Fibroblast of skin of right biceps (primary cell): ENCODE results near the gene NPPC.
"Not testable (repeated sequence)": the region's sequence is repeated elsewhere in the genome, so short reads cannot be mapped to it uniquely, and the experiment has no call there.

Source experiments
- DNase-seq: peaks from one replicate; pipeline ENCODE4 v3.0.0-alpha.2; 2013

NPPC gene, protein sequence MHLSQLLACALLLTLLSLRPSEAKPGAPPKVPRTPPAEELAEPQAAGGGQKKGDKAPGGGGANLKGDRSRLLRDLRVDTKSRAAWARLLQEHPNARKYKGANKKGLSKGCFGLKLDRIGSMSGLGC

DNA sequence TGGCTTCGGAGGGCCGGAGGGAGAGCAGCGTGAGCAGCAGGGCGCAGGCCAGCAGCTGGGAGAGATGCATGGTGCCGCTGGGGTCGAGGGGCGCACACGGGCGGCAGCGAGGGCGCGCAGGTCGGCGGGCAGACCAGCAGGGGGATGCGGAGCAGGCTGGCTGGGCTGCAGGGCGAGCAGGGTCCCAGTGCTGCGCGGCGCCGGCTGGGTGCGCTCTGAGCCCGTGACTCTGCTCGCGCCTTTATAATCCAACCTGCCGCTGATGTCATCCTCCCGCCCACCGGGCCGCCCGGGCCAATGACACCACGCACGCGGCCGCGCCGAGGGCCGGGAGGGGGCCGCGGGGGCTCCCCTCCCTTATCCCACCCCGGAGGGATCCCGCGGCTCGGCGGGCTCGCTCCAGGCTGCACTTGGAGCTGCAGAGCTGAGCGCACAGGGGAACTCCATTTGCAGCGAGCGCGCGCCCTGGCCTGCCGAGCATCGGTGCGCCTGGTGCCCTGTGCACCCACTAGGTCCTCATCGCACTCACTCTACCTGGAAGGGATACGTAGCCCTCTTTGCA lies at the start of gene NPPC:
TSS of gene NPPC (minus strand) at position 217 of the 562 bp plus-strand sequence. CDS start at position 70, 147 bp downstream.
- DNase-seq: peak; percentile 53

DNA sequence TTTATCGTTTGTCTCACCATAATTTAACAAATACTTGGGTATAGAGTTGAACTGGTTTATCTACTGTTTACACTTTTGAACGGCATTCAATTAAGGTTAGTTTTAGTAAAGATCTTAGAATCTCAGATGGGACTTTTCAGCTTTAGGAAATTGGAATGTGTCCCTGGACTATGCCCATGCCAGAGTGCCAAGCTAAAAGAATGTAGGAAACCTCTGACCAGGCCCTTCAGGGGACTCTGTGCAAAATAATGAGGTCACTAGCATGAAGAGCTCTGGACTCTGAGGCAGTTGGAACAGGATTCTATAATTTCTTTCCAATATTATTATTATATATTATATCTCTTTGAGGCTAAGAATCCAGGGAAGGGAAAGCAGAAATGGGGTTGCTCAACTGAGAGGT lies 48.8 kb upstream of the NPPC start:
- DNase-seq: no peak

DNA sequence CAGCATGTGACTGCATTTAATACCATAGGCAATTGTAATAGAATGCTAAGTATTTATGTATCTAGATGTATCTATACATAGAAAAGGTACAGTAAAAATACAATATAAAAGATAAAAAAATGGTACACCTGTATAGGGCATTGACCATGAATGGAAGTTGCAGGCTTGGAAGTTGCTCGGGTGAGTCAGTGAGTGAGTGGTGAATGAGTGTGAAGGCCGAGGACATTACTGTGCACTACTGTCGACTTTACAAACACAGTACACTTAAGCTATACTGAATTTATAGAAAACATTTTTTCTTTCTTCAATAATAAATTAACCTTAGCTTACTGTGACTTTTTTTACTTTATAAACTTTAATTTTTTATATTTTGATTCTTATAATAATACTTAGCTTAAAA lies 44.3 kb upstream of the NPPC start:
- DNase-seq: no peak

DNA sequence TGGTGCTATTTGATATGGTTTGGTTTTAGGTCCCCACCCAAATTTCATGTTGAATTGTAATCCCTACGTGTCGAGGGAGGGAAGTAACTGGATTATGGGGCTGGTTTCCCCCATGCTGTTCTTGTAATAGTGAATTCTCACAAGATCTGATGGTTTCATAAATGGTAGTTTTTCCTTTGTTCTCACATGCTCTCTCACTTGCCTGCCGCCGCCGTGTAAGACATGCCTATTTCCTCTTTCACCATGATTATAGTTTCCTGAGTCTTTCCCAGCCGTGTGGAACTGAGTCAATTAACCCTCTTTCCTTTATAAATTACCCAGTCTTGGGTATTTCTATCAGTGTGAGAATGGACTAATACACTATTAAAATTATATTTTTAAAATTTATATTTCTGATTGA lies 42.6 kb upstream of the NPPC start:
- no peak for DNase-seq

DNA sequence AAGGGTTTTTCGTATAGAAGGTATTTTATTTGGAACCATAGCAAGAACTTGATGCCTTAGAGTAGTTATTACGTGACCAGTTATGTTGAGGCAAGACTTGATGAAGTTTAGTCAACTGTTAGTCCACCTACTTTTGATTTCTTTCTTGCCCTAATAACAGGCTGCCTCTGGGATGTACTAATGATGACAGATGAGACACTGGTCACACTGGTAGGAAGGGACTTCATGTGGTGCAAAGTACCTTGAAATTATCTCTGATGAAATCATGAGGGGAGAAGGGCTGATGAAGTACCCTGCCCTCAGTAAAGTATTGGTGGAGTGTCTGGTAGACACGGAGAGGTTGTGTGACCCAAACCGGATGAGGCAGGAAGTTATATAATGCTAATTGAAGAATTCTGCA lies 40.7 kb upstream of the NPPC start:
- DNase-seq: no peak

DNA sequence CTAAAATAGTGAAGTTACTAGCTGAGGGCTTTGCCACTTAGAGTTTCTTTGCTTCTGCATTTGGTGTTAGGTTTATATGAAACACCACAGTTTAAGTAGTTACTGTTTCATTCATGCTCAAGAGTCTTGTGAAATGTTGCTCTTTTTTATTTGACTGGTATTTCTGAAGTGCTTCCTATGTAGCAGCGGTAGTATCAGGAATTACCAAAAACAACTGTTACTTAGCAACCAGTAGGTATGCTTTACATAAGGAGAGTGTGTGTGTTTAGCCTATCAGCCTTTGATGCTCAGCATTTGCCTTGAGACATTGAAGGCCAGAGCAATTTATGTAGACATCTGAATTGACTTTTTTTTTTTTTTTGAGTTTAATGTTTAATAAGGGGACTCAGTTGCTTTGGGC lies 38.9 kb upstream of the NPPC start:
- DNase-seq: no peak

DNA sequence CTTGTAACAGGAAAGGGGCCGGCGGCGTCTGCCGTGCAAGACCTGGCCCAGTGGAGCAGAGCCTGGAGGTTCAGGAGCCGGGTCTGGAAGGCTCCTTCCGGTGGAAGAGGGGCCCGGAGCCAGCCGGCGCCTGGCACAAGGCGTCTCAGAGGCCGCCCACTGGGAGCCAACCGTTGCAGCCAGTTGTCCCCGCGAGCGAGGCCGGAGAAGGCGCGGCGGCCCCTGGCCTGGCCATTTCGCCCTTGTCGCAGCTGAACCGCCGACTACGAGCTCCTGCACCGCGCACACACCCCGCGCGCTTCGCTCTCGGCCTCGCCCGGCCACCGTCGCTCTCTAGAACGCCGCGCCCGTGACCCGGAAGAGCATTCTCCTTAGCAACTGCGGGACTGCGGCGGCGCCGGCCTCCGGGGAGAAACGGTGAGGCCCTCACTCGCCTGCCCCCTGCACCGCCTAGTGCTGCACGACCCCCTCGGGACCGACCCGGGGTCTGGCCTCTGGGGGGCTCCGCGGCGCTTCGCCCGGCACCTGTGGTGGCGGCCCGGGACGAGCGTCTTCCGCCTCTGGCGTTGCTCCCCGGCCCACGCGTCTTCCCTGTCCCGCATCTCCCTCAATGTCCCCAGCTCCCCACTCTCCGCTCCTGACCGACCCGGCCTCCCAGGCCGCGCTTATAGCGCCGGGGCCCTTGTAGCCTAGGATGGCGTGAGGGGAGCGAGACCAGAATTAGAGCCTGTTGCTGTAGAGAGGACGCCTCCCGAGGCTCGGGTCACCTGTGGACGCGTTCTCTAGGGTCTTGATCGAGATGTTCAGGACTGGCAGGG lies 35.4 kb upstream of the NPPC start, which contains the start of gene DIS3L2:
TSS of gene DIS3L2 (plus strand) at position 365 of the 818 bp plus-strand sequence. CDS start 53,215 bp downstream, outside the sequence.
- DNase-seq: peak; percentile 83

DNA sequence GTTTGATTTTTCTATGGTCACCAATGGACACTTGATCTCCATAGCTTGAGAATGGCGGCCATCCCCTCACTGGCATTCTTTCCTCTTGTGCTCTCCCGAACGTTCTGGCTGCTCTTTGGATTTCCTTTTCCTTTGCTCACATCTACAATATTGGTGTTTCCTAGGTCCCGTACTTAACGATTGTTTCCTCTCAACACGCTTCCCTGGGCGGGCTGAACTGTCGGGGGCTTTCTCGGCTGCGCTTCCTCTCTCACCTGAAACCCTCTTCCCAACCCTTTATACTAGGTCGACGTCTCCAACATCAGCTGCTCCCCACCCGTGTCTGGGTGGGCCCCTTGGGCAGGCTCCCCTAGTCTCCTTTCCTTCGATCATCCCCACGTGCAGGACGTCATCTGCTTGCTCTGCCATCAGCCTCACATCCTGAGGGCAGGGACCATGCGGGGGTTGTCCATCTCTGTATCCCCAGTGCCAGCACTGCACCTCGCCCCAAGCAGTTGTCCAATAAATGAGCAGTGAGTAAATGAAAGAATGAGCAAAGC lies 34.7 kb upstream of the NPPC start:
- DNase-seq: no peak

DNA sequence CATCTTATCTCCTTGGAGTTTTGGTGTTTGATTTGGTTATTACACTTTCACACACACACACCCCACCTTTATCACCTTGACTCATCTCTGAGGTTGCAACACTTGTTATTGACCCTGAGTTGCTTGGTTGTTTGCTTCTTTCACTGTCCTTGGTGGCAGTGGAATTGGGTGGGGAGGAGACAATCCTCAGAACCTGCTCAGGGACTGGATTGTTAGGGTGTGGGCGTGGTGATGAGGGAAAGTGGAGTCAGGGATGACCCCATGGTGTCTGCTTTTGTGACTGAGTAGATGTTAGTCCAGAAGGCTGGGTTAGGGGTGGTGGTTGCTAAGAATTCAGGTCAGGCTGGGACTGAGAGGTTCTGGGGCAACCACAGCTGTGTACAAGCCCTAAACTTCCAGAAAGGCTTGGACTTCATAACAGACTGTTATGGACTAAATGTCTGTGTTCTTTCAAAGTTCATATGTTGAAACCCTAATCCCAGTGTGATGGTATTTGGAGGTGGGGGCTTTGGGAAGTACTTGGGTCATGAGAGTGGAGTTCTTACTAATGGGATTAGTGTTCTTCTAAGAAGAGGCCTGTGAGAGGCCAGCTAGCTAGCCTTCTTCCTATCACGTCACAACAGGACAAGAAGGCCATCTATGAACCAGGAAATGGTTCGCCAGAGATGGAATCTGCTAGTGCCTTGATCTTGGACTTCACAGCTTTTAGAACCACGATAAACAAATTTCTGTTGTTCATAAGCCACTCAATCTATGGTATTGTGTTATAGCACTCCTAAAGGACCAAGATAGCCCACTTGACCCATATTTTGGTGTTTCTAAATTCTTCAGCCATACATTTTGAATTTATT lies 31.9 kb upstream of the NPPC start:
- DNase-seq: no peak

DNA sequence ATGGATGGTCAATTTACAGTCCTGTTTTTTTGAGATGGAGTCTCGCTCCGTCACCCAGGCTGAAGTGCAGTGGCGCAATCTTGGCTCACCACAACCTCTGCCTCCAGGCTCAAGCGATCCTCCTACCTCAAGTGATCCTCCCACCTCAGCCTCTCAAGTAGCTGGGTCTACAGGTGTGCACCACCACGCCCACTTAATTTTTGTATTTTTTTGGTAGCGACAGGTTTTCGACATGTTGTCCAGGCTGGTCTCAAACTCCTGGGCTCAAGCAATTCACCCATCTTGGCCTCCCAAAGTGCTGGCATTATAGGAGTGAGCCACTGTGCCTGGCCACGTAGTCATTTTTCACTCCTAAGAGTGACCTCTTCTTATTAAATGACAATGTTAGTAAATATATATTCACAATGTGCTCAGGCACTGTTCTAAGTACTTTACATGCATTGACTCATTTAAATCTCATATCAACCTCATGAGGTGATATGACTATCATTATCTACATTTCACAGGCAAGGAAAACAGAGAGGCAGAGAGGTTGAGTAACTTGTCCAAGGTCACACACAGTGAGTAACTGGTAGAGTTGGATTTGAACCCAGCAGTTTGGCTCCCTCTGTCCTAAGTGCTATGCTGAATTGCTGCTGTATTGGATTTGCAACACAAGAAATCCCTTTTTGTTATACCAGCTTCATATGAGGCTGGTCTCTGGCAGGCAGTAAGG lies 29.7 kb upstream of the NPPC start:
- no peak for DNase-seq

DNA sequence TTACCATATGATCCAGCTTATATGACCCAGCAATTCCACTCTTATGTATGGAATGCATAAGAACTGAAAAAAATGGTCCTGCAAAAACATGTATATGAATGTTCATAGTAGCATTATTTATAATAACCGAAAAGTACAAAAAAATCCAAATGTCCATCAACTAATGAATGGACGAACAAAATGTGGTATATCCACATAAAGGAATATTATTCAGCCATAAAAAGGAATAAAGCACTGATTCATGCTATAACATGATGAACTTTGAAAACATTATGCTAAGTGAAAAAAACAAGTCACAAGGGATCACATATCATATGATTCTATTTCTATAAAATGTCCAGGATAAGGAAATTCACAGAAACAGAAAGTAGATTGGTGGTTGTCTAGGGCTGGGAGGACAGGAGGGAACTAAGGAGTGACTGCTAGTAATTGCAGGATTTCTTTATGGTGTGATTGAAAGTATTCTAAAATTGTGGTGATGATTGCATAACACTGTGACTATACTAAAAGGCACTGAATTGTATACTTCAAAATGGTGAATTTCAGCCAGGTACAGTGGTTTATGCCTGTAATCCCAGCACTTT lies 25.3 kb upstream of the NPPC start:
- DNase-seq: no peak

DNA sequence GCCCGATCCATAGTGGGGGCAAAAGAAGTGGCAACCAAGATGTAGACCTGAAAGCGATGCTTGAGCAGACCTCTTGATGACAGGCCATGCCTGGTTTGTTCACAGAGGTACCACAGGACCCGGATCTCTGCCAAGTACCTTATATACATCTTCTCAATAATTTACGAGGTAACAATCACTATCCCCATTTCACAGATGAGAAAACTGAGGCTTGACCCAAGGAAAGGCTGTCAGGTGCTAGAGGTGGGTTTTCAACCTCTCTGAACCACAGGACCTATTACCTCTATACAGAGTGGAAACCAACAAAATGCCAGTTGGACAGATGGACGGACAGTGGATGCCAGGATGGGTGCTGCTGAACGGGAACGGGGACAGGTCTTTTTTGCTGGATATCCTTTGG lies 21.5 kb upstream of the NPPC start:
- no peak for DNase-seq

DNA sequence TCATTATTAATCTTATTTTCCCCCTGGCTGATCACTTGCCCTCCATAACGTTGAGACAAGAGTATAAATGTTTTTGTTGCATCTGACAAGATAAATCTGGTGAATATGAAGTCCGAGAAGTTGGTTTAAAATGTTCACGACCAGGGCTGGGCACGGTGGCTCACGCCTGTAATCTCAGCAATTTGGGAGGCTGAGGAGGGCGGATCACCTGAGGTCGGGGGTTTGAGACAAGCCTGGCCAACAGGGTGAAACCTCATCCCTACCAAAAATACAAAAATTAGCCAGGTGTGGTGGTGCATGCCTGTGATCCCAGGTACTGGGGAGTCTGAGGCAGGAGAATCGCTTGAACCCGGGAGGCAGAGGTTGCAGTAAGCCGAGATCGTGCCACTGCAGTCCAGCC lies 20.9 kb upstream of the NPPC start:
- DNase-seq: not testable (repeated sequence)

DNA sequence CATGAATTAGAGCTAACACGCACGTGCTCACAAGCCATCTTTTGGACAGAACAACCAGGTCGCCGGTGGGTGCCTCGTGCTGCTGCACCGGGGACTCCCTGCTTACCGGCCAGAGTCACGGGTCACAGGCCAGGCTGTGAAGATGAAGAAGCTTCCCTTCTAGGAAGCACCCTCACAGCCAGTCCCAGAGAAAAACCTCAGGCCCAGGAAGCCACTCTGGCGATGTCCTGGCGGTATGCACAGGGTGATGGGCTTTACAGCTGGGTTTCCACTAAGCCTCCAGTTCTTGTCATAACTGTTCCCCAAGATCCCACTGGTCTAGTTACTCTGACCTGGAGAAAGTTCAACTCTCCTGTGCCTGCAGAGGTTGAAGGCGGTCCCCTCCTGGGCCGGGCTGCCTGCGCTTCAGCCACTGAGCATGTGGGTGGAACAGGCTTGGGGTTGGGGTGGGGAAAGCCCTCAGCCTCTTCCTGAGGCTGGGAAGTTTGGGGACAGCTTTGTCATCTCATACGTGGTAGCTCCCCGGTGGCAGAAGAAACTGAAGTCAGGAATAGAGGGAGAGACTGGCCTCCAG lies 20.1 kb upstream of the NPPC start:
- no peak for DNase-seq

DNA sequence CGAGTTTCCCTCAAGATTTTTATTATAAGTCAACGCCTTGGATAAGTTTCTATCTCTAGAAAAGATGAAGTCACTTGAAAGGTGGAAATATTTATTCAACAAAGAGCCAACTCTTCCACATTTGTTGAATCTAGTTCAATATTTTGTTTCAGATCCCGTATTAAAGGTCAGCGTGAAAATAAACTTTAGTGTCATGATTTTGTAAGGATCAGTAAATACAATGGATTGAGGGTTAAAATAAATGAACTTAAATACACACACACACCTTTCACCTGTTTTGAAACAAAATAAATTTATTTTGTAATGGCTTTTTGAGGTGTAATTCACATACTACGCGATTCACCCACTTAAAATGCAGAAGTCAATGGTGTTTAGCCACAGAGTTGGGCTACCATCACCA lies 16.0 kb upstream of the NPPC start:
- no peak for DNase-seq

DNA sequence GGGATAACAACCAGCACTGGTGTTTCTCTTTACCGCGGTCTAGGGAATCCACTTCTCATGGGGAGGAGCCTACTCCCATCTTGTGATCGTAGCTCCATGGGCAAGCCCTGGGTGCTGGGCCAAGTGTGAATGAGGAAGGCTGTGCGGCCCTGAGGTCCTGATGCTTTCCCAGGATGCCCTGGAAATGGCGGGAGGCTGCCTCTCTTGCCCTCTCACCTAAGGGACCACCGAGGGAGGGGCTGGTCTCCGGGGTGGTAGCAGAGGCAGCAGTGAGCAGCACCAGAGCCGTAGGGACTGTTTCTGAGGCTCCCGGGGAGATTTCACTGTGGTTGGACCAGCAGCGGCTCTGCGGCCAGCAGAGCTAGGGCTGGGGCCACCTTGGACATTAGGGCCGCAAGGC lies 15.5 kb upstream of the NPPC start:
- DNase-seq: no peak

DNA sequence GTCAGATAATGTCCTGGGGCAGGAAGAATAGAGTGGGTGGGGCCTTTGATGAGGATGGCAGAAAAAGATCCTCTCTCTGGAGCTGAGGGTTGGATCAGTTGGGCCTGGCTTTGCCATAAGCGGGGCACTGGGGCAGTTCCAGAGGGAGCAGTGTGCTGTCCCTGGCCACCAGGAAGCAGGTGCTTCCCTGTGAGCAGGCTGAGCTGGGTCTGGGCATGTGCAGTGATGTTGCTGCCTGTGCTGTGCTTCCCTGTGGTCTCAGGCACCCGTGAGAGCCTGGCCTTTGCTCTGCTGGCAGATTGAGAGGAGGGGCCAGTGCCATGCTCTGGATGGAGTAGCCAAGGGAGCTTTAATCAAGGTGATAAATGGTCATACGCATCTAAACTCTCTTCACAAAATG lies 14.6 kb upstream of the NPPC start:
- DNase-seq: no peak

DNA sequence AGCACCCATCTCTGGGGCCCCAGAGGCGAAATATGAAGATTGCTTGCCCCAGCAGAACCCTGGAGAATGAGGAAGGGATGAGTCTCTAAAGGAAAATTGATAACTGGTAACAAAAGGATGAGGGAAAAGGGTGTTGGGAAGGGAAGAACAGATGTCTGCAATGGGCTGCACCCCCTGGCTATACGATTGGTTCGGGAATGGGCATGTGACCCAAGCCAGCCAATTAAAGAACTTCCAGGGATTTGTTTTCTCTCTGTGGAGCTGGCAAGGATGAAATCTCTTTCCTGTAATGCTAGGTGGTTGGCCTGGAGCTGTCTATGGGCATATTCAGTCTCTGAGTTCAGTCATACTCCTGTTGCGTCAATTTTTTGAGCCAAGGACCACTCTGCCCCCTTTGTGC lies 12.8 kb upstream of the NPPC start:
- no peak for DNase-seq

DNA sequence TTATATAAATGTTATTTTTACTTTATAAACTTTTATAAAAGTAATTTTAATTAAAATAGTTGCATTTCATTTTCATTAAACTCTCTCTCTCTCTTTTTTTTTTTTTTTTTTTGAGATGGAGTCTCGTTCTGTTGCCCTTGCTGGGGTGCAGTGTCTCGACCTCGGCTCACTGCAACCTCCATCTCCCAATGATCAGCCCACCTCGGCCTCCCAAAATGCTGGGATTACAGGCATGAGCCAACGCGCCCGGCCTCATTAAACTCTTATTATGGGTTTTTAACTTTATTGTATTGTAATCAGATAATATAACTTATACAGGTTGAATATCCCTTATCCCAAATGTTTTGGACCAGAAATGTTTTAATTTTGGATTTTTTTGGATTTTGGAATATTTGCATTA lies 10.9 kb upstream of the NPPC start:
- DNase-seq: no peak

DNA sequence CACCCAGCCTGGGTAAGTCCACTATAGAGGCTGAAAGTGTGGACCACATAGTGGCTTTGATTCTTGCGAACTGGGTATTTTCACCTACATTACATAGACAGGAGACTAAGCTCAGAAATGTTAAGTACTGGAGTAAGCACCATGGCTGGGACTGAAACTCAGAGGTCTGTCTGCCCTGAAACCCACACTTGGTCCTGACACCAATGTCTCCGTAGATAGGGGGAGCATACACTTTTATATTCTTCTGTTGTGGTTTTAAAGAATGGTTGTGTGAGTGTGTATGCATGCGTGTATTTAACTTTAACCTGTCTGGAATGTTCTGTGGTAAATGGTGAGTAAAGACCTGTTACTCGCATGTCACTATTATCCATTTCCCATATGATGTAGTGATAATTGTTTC lies 10.3 kb upstream of the NPPC start:
- peak; percentile 21 for DNase-seq

DNA sequence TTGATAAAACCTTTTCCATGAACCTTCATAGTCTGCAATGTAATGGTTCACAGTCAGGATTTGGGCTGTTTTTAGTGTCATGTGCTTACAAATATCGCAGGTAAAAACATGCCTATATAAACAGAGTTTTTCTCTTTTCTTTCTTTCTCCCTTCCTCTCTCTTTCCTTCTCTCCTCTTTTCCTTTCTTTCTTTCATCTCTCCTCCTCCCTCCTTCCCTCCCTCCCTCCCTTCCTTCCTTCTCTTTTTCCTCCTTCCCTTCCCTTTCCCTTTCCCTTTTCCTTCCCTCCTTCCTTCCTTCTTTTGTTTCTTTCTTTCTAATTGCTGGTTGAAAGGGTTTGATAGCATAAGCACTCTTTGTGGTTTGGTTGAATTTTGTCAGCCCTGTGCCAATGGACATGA lies 9.6 kb upstream of the NPPC start:
- no peak for DNase-seq

DNA sequence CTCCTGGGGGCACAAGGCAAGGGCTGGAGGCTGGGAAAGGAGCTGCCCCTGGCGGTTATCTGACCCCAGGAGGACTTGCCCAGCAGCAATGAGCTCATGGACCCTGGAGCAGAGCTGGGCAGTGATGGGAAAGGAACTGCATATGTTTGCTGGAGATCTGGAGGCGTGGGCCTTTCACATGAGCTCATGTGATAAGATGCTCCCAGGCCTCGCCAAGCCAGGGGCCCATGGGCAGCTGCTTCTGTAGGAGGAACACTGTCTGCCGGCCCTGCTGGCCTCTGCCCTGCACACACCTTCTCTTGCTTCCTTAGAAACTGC lies 9.0 kb upstream of the NPPC start:
- DNase-seq: no peak
